ENCODE measurements around the gene ANKS1A.

GRCh38 chr6:35028781-35029769 lies 140.0 kb downstream of the ANKS1A start:
- TF ChIP-seq POLR2A (IDR thresholded peaks at IDR 0.05) (no peak), CTCF (IDR thresholded peaks at IDR 0.05) (no peak), EP300 (IDR thresholded peaks at IDR 0.05) (no peak)

All from ovary (tissue), 3 donors.